Measurements from ENCODE around the gene AIPL1. TPM values are rescaled to one million over a fixed set of nuclear protein-coding genes. Genes with fewer than 3 reads are reported as not detected.
A peak's percentile ranks its signal among the peaks of the same experiment; 100 is the strongest.

Gene AIPL1
- total and polyA plus RNA-seq, 2 experiments from 2014 or later: not detected

GRCh38 chr17:6456321-6456720 is 21.4 kb upstream of the AIPL1 start:
- H3K36me3 ChIP-seq: no peaks in the 10 kb centered on the region
- H3K27me3 ChIP-seq: no peaks in the 10 kb centered on the region
- TF ChIP-seq, protein P1, sequence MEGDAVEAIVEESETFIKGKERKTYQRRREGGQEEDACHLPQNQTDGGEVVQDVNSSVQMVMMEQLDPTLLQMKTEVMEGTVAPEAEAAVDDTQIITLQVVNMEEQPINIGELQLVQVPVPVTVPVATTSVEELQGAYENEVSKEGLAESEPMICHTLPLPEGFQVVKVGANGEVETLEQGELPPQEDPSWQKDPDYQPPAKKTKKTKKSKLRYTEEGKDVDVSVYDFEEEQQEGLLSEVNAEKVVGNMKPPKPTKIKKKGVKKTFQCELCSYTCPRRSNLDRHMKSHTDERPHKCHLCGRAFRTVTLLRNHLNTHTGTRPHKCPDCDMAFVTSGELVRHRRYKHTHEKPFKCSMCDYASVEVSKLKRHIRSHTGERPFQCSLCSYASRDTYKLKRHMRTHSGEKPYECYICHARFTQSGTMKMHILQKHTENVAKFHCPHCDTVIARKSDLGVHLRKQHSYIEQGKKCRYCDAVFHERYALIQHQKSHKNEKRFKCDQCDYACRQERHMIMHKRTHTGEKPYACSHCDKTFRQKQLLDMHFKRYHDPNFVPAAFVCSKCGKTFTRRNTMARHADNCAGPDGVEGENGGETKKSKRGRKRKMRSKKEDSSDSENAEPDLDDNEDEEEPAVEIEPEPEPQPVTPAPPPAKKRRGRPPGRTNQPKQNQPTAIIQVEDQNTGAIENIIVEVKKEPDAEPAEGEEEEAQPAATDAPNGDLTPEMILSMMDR (IDR thresholded peaks at IDR 0.05; ENCODE audit: low read depth, low read length): no peak
- no peak overlapping the region for H3K4me3 ChIP-seq
- no peak overlapping the region for H3K27ac ChIP-seq
- peaks cover 10% of the 10 kb centered on the region for H3K4me1 ChIP-seq (ENCODE audit: low read depth)
- DNase-seq (ENCODE audit: low read depth in 1 of 2, low spot score in 1 of 2): no peak
- H3K9me3 ChIP-seq (ENCODE audit: low read depth): no peaks in the 10 kb centered on the region

DNA sequence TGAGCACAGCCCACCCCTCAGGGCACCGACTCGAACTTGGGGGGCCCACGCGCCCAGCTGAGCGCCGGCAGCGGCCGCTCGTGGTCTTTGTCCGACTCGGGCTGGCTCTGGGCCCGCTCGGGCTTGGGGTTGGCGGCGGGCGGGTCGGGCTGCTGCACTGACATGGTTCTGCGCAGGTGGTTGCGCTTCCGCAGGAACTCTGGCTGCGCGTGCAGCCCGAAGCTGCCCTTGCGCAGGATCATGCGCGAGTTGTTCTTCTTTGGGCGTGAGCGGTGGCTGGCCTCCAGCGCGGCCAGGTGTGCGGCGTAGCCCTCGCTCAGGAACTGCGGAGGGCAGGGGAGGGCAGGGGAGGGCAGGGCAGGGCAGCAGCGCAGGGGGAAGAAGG is 20.4 kb upstream of the AIPL1 start:
- no peak overlapping the region for H3K27ac ChIP-seq
- no peaks in the 10 kb centered on the region for H3K27me3 ChIP-seq
- H3K4me3 ChIP-seq: no peak overlapping the region
- H3K9me3 ChIP-seq (ENCODE audit: low read depth): no peaks in the 10 kb centered on the region
- no peaks in the 10 kb centered on the region for H3K36me3 ChIP-seq
- TF ChIP-seq, protein P1 (IDR thresholded peaks at IDR 0.05; ENCODE audit: low read depth, low read length): no peak
- peak; percentile 46 for DNase-seq (ENCODE audit: low read depth in 1 of 2, low spot score in 1 of 2)
- H3K4me1 ChIP-seq (ENCODE audit: low read depth): peaks cover 7% of the 10 kb centered on the region

DNA sequence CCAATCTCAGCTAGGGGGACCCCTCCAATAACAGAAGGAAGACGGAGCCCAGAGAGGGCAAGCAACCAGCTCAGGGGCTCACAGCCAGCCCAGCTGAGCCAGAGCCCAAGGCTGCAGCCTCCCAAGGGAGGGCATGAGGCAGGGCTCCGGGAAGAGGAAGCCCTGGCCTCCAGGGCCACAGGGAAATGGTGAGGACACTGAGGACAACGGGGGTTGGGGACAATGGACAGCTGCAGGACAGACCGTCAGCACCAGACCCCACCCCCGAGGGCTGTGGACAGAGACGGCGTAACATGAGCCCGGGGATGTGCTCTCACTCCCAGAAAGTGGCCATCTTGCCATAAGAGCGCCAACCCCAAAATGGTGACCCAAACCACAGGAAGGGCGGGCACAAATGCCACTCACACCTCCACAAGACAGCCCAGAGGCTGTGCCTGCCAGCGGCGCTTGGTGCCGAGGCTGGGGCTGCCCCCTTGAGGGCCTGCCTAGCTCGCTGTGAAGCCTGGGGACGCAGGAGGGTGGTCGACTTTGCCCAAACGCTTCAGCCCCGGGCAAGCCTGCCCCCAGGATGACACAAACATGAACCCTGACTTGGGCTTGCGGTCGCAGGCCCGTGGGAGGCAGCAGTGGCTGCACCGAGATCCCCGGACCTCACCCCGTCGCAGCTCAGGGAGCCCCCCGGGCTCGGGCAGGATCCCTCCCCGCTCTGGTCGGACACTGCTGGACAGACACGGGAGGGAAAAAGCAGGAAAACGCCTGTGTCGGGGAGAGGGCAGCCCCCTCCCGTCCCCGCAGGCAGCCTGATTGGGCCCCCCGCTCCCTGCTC is 19.8 kb upstream of the AIPL1 start:
- Histone ChIP-seq H3K9me3 (ENCODE audit: low read depth) (no peaks in the 10 kb centered on the region), H3K27me3 (no peaks in the 10 kb centered on the region), H3K4me1 (ENCODE audit: low read depth) (peaks cover 7% of the 10 kb centered on the region), H3K4me3 (no peak overlapping the region), H3K36me3 (no peaks in the 10 kb centered on the region), H3K27ac (no peak overlapping the region)
- DNase-seq (ENCODE audit: low read depth in 1 of 2, low spot score in 1 of 2): no peak
- TF ChIP-seq, protein P1 (IDR thresholded peaks at IDR 0.05; ENCODE audit: low read depth, low read length): no peak

DNA sequence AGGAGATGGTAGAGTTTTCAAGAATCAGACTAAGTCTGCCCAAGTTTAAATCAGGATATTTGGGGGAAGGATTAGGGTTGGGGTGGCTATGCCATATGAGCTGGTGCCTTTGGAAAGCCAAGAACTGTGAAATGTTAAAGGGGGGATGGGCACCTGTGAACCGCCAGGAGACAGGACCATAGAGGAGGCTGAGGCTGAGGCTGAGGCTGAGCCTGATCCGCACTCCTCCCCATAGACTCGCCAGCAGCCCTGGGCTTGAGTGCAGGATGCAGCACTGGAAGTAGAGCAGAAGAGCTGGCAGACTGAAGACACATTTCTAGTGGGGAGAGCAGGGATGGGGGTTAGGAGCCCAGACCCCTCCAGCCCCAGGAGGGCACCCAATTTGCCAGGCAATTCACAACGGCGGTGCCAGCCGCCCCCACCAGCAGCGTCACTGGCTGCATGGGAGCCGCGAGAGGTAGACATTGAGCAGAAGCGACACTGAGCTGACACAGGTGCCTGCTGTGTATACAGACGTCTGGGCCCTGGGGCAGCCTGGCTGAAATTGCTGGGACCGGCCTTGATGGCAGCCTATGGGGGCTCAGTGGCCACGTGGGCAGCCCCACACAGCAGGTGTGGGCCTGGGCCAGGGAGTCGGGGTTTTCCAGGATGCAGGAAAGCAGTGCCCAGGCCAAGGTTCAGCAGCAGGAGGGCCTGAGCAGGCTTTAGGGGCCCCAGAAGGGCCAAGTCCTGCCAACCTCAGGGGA is 18.5 kb upstream of the AIPL1 start:
- Histone ChIP-seq H3K4me1 (ENCODE audit: low read depth) (peaks cover 7% of the 10 kb centered on the region), H3K36me3 (no peaks in the 10 kb centered on the region), H3K4me3 (no peak overlapping the region), H3K27ac (no peak overlapping the region), H3K27me3 (no peaks in the 10 kb centered on the region), H3K9me3 (ENCODE audit: low read depth) (no peaks in the 10 kb centered on the region)
- no peak for DNase-seq (ENCODE audit: low read depth in 1 of 2, low spot score in 1 of 2)
- TF ChIP-seq, protein P1 (IDR thresholded peaks at IDR 0.05; ENCODE audit: low read depth, low read length): no peak

- TF ChIP-seq, protein P1 (IDR thresholded peaks at IDR 0.05; ENCODE audit: low read depth, low read length): no peak
- Histone ChIP-seq H3K4me1 (ENCODE audit: low read depth) (peaks cover 7% of the 10 kb centered on the region), H3K36me3 (no peaks in the 10 kb centered on the region), H3K9me3 (ENCODE audit: low read depth) (no peaks in the 10 kb centered on the region), H3K27me3 (no peaks in the 10 kb centered on the region), H3K27ac (no peak overlapping the region), H3K4me3 (no peak overlapping the region)
- DNase-seq (ENCODE audit: low read depth in 1 of 2, low spot score in 1 of 2): no peak
These were observed 17.7 kb upstream of the AIPL1 start for GRCh38 chr17:6452471-6453266.

Data from cardiac muscle cell (in vitro differentiated cells and primary cell).